ENCODE results near the gene ASCL5. TPM values are rescaled to one million over a fixed set of nuclear protein-coding genes. Genes with fewer than 3 reads are reported as not detected.

ASCL5 gene
- total and polyA plus RNA-seq, 9 of the 15 experiments (the other 6 are each of a cell fraction or from before 2014, with no cell fraction given), result 0.09 TPM; not detected in 8

DNA sequence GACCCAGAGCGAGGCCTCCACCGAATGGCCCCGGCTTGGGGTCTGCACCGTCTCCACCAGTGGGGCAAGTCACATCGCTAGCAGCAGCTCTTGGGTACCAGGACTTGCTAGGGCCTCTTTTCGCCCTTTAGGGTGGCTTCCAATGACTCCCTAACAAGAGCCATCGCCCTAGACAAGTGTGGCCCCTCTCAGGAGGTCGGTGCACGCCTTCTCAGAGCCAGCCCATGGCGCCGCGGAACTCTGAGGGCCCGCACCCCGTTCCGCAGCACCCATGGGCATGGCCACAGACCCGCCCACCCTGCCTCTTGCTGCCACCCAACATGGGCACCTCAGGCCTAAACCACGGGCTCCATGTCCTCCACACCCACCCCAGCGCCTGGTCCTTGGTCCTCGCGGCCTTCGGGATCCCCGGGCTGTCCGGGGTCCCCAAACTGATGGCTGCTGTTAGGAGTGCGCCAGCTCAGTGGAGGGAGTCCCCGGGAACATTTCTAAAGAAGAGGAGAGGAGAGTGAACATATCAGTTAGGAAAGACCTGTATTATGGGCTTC, 11.5 kb downstream of the ASCL5 start:
- Histone ChIP-seq H3K27me3 (ENCODE audit: control insufficient read depth in 2 of 2, insufficient read depth in 2 of 2, low read length in 2 of 2) (peaks cover 20 to 50% of the 10 kb centered on the region in 2 experiments; a peak in 4 of 5 replicates), H3K9me3 (replicated peaks; ENCODE audit: control insufficient read depth, insufficient read depth, low read depth, low read length) (no peaks in the 10 kb centered on the region), H3K36me3 (ENCODE audit: control insufficient read depth, insufficient read depth, low read length) (no peaks in the 10 kb centered on the region), H4K20me1 (replicated peaks; ENCODE audit: control insufficient read depth, insufficient read depth, low read length) (peaks cover 8% of the 10 kb centered on the region; the same call in 1 of the 2 replicates), H3K9ac (ENCODE audit: insufficient read depth in 1 of 2, low read depth in 2 of 2, low read length in 2 of 2) (no peak overlapping the region), H2AFZ (ENCODE audit: low read depth, low read length) (no peak overlapping the region), H3K79me2 (ENCODE audit: control insufficient read depth, insufficient read depth, low read length) (no peaks in the 10 kb centered on the region), H3K9me1 (ENCODE audit: control insufficient read depth, insufficient read depth, low read length) (no peaks in the 10 kb centered on the region), H3K4me3 (no peak overlapping the region), H3K4me2 (ENCODE audit: insufficient read depth, low read length) (no peak overlapping the region), H3K4me1 (replicated peaks in 1 of 2; ENCODE audit: control insufficient read depth in 2 of 2, insufficient read depth in 2 of 2, low read length in 2 of 2) (peaks cover 0 to 7% of the 10 kb centered on the region in 2 experiments; a peak in 2 of 5 replicates), H3K27ac (ENCODE audit: extremely low read depth, low read depth, low read length) (no peak overlapping the region)
- intact Hi-C loops (cut with micrococcal nuclease) (loop anchor here (10.0 kb wide), 1 partner anchor 71 kb away; no protein-coding TSS in a partner anchor), in situ Hi-C loops (cut with MboI) (no loop called here)
- BruUV-seq (replicated peaks), result no TSS peak
- ChIA-PET CTCF (ENCODE audit: low intra/inter-chr PET ratio) (no interaction called here), POLR2A (interaction anchor here (1.1 kb wide), 1 partner anchor 29 kb away, joined by 5 read pairs; no protein-coding TSS in a partner anchor)
- ATAC-seq (no peak), DNase-seq (ENCODE audit: extremely low read depth in 1 of 4, low spot score in 3 of 4) (no peak), FAIRE-seq (no peak)
- WGBS (ENCODE audit: insufficient coverage, low coverage, missing lambda C conversion rate), result 45% methylated on average over 22 of the region's 25 CpGs
- TF ChIP-seq ARNT (IDR thresholded peaks at IDR 0.05), result no peak
- no peak for TF ChIP-seq PYGO2 (tag; IDR thresholded peaks at IDR 0.05)
- no peak for TF ChIP-seq KDM4B (IDR thresholded peaks at IDR 0.05; ENCODE audit: borderline replicate concordance in 2 of 2, low read depth in 1 of 2)
- TF ChIP-seq CBX5 (IDR thresholded peaks at IDR 0.05; ENCODE audit: borderline replicate concordance, low read depth), result no peak
- TF ChIP-seq, protein P1, sequence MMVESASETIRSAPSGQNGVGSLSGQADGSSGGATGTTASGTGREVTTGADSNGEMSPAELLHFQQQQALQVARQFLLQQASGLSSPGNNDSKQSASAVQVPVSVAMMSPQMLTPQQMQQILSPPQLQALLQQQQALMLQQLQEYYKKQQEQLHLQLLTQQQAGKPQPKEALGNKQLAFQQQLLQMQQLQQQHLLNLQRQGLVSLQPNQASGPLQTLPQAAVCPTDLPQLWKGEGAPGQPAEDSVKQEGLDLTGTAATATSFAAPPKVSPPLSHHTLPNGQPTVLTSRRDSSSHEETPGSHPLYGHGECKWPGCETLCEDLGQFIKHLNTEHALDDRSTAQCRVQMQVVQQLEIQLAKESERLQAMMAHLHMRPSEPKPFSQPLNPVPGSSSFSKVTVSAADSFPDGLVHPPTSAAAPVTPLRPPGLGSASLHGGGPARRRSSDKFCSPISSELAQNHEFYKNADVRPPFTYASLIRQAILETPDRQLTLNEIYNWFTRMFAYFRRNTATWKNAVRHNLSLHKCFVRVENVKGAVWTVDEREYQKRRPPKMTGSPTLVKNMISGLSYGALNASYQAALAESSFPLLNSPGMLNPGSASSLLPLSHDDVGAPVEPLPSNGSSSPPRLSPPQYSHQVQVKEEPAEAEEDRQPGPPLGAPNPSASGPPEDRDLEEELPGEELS (CRISPR knock-in tag; IDR thresholded peaks at IDR 0.05; ENCODE audit: borderline replicate concordance), result no peak
- no peak for TF ChIP-seq PRDM10 (IDR thresholded peaks at IDR 0.05; ENCODE audit: partially characterized antibody)
- TF ChIP-seq NELFE (IDR thresholded peaks at IDR 0.05; ENCODE audit: insufficient read depth, insufficient read length), result no peak
- TF ChIP-seq IFI16 (CRISPR knock-in tag; IDR thresholded peaks at IDR 0.05), result no peak
- no peak for TF ChIP-seq SOX6 (IDR thresholded peaks at IDR 0.05)
- no peak for TF ChIP-seq TAL1 (IDR thresholded peaks at IDR 0.05)
- TF ChIP-seq OTX1 (CRISPR knock-in tag; IDR thresholded peaks at IDR 0.05), result no peak
- no peak for TF ChIP-seq PPARD (CRISPR knock-in tag; IDR thresholded peaks at IDR 0.05)
- TF ChIP-seq STAT5A (IDR thresholded peaks at IDR 0.05; ENCODE audit: borderline replicate concordance, low read length), result no peak
- TF ChIP-seq BCLAF1 (IDR thresholded peaks at IDR 0.05; ENCODE audit: borderline replicate concordance in 1 of 2, control insufficient read depth in 1 of 2, low read depth in 2 of 2, low read length in 1 of 2), result no peak

Measured in K562 (cell line).